Calu3 (cell line): ENCODE measurements around the gene TNPO1. TPM values are rescaled to one million over a fixed set of nuclear protein-coding genes. Genes with fewer than 3 reads are reported as not detected.

Experiments
- BruUV-seq: library from RNA; stranded (reverse); fragments of 400-500 nt; replicated peaks from 2 replicates; lab custom pipeline; 2021; lab: Mats Ljungman, UMichigan
- CTCF ChIA-PET: fragments of 300-600 bp; sonication (Branson Sonifier 250); formaldehyde crosslinking; loops from one replicate; lab custom pipeline; 2022; ENCODE audit warnings: antibody characterized with exemption; lab: Charles Lee
- DNase-seq: peaks from one replicate; pipeline ENCODE4 v3.0.0; 2022
- H3K27ac Mint-ChIP-seq: one replicate; pipeline ENCODE4 v1.8.0; 2022; ENCODE audit warnings: mixed read lengths; ENCODE audit not compliant: unreplicated experiment
- H3K27me3 Mint-ChIP-seq: one replicate; pipeline ENCODE4 v1.8.0; 2022; ENCODE audit warnings: mixed read lengths; ENCODE audit not compliant: unreplicated experiment
- H3K36me3 Mint-ChIP-seq: one replicate; pipeline ENCODE4 v1.8.0; 2022; ENCODE audit warnings: mild to moderate bottlenecking, moderate library complexity, mixed read lengths; ENCODE audit not compliant: insufficient read depth, unreplicated experiment
- H3K4me1 Mint-ChIP-seq: one replicate; pipeline ENCODE4 v1.8.0; 2022; ENCODE audit warnings: mild to moderate bottlenecking, low read depth, mixed read lengths; ENCODE audit not compliant: unreplicated experiment
- H3K4me3 Mint-ChIP-seq: one replicate; pipeline ENCODE4 v1.8.0; 2022; ENCODE audit warnings: mild to moderate bottlenecking, low read depth, moderate library complexity, mixed read lengths; ENCODE audit not compliant: unreplicated experiment
- H3K9me3 Mint-ChIP-seq: one replicate; pipeline ENCODE4 v1.8.0; 2022; ENCODE audit warnings: low read depth, mixed read lengths; ENCODE audit not compliant: unreplicated experiment
- intact Hi-C: fragments of 100-400 bp; cut with micrococcal nuclease; formaldehyde crosslinking; loops from one replicate; pipeline ENCODE4 v1.10.0; 2022; ENCODE audit not compliant: unreplicated experiment
- total RNA-seq: library from RNA; stranded (reverse); gene quantifications from 2 replicates; pipeline ENCODE4 v1.2.3, GENCODE V29; 2022
- TF ChIP-seq, protein P1 (sequence below): fragments of 200-600 bp; IDR thresholded peaks from one replicate; pipeline ENCODE4 v1.8.0; 2022; ENCODE audit warnings: antibody characterized with exemption; ENCODE audit not compliant: unreplicated experiment

The TNPO1 gene
- total RNA-seq, 1 experiment from 2014 or later: 138 TPM

DNA sequence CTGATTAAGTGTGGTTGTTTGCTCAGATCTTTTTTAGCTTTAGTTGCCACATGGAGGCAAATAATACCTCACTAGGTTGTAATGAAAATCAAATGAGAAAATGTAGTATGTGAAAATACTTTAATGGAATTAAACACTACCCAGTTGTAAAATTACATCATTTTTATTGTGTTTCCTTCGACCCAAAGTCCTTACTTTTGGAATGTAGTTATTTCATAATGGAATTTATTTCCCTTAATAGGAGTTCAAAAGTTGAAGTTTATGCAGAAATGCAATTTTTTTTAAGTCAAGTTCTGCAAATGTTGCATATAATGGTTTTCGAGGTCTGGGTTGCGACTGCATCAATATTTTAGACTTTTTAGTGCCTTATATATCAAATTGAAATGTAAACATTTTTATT is 31.0 kb downstream of the TNPO1 start:
- peaks cover 39% of the 10 kb centered on the region for H3K36me3 Mint-ChIP-seq
- BruUV-seq: no TSS peak
- TF ChIP-seq, protein P1, sequence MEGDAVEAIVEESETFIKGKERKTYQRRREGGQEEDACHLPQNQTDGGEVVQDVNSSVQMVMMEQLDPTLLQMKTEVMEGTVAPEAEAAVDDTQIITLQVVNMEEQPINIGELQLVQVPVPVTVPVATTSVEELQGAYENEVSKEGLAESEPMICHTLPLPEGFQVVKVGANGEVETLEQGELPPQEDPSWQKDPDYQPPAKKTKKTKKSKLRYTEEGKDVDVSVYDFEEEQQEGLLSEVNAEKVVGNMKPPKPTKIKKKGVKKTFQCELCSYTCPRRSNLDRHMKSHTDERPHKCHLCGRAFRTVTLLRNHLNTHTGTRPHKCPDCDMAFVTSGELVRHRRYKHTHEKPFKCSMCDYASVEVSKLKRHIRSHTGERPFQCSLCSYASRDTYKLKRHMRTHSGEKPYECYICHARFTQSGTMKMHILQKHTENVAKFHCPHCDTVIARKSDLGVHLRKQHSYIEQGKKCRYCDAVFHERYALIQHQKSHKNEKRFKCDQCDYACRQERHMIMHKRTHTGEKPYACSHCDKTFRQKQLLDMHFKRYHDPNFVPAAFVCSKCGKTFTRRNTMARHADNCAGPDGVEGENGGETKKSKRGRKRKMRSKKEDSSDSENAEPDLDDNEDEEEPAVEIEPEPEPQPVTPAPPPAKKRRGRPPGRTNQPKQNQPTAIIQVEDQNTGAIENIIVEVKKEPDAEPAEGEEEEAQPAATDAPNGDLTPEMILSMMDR: no peak
- intact Hi-C loops: loop anchor here (10.0 kb wide), 2 partner anchors 233 to 483 kb away; no protein-coding TSS in a partner anchor
- peaks cover 42% of the 10 kb centered on the region for H3K4me1 Mint-ChIP-seq
- CTCF ChIA-PET: interaction anchor here (0.5 to 0.7 kb wide), 2 partner anchors 30 to 145 kb away, joined by 3 read pairs; no protein-coding TSS in a partner anchor
- H3K9me3 Mint-ChIP-seq: no peaks in the 10 kb centered on the region
- H3K27me3 Mint-ChIP-seq: no peaks in the 10 kb centered on the region
- peak overlapping the region; percentile 10 for H3K27ac Mint-ChIP-seq
- DNase-seq: no peak
- peak overlapping the region; percentile 100 for H3K4me3 Mint-ChIP-seq

DNA sequence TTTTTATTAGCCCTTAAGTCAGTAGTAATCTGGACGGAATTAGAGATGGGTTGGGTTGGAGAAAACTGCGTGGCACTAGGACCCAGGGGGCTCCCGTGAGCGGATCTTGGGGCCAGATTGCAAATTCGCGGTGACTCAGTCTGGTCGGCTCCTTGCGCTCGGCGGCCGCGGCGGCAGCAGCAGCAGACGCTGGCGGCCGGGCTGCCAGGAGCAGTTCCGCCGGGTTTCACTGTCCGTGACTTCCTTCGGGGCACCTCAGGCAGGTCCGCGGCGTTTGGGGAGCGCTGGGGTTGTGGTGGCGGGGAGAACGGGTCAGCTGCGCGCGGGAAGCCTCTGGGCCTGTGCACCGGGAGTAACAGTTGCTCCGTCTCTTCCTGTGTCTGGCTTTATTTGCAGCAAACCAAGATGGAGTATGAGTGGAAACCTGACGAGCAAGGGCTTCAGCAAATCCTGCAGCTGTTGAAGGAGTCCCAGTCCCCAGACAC is 31.6 kb downstream of the TNPO1 start:
- H3K36me3 Mint-ChIP-seq: peaks cover 44% of the 10 kb centered on the region
- H3K4me1 Mint-ChIP-seq: peaks cover 39% of the 10 kb centered on the region
- intact Hi-C loops: loop anchor here (10.0 kb wide), 2 partner anchors 233 to 483 kb away; no protein-coding TSS in a partner anchor
- no TSS peak for BruUV-seq
- H3K4me3 Mint-ChIP-seq: peak overlapping the region; percentile 100
- H3K27me3 Mint-ChIP-seq: no peaks in the 10 kb centered on the region
- TF ChIP-seq, protein P1: no peak
- peak; percentile 94 for DNase-seq
- CTCF ChIA-PET: interaction anchor here (0.5 kb wide), 1 partner anchor 377 kb away, joined by 7 read pairs; no protein-coding TSS in a partner anchor
- H3K27ac Mint-ChIP-seq: peak overlapping the region; percentile 94
- H3K9me3 Mint-ChIP-seq: no peaks in the 10 kb centered on the region

DNA sequence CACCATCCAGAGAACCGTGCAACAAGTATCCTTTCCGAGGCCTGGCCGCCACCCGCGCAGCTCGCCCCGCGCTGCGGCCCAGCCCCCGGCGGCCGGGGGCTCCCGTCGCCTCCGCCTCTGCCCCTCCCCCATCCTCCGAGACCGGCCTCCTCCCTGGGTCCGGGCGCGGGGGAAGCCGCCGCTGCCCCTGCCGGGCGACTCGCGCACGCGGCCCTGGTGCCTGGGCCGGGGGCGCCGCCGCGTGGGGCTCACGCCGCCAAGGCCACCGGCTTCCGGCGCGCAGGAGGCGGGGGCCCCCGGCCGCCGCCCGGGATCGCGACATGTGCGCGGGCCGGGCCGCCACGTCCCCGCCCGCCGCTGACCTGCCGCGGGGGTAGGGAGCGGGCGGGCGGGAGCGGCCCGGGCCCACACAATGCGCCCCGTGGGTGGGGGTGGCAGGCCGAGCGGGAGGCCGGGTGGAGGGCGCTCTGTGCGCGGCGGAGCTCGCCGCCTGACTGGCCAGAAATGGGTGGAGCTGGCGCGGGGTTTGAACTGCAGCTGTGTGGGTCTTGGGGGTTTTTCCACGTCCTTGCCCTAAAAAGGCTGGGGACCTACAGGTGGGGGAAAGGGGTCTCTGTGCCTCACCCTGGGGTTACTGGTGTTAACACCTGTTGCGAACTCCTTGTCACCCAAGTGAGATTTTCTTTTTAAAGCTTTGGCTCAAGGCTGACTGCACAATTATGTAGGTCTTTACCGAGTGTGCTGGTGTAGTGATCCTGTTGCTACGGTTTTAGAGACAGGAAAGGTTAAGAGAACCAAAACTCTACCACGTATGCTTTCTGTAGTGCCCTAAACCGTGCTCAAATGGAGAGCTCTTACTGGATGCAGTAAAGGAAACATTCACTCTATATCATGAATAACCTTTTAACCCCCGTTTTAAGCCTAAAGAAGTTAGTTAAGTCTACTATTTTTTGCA is 32.3 kb downstream of the TNPO1 start:
- Mint-ChIP-seq H3K27me3 (no peaks in the 10 kb centered on the region), H3K4me1 (peaks cover 39% of the 10 kb centered on the region), H3K27ac (peak overlapping the region; percentile 94), H3K9me3 (no peaks in the 10 kb centered on the region), H3K4me3 (peak overlapping the region; percentile 100), H3K36me3 (peaks cover 51% of the 10 kb centered on the region)
- BruUV-seq: no TSS peak
- peak; percentile 65 for DNase-seq
- intact Hi-C loops: loop anchor here (10.0 kb wide), 2 partner anchors 234 to 484 kb away; no protein-coding TSS in a partner anchor
- CTCF ChIA-PET: interaction anchor here (0.5 to 0.6 kb wide), 2 partner anchors 31 to 376 kb away, joined by 3 to 7 read pairs; no protein-coding TSS in a partner anchor
- TF ChIP-seq, protein P1: no peak

DNA sequence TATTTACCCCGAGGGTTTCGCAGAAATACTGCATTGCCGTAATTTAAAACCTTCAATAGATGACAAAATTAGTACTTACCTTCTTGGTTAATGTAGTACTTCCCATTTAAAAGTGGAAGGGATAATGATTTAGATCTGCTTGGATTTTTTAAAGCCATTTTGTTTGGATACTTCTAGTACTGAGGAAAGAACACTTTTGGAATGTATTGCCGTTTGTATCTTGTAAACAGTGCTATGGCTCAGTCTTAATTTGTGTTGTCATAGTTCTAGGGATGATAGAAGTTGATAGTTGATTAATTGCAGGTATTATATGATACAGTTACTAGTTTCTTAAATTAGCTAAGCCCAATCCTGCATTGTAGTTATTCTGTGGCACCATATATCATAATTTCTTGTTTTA is 33.1 kb downstream of the TNPO1 start:
- intact Hi-C loops: loop anchor here (10.0 kb wide), 2 partner anchors 235 to 485 kb away; no protein-coding TSS in a partner anchor
- H3K36me3 Mint-ChIP-seq: peaks cover 58% of the 10 kb centered on the region

More for the DNA sequence above, 33.1 kb downstream of the TNPO1 start:
- DNase-seq: no peak
- TF ChIP-seq, protein P1: no peak
- H3K4me1 Mint-ChIP-seq: peaks cover 36% of the 10 kb centered on the region
- no TSS peak for BruUV-seq
- no peaks in the 10 kb centered on the region for H3K9me3 Mint-ChIP-seq
- no peaks in the 10 kb centered on the region for H3K27me3 Mint-ChIP-seq
- H3K4me3 Mint-ChIP-seq: peak overlapping the region; percentile 100
- H3K27ac Mint-ChIP-seq: peak overlapping the region; percentile 40
- CTCF ChIA-PET: interaction anchor here (0.8 kb wide), 1 partner anchor 11 kb away, joined by 3 read pairs; no protein-coding TSS in a partner anchor
